ENCODE results near the gene POGLUT2.

POGLUT2 gene

DNA sequence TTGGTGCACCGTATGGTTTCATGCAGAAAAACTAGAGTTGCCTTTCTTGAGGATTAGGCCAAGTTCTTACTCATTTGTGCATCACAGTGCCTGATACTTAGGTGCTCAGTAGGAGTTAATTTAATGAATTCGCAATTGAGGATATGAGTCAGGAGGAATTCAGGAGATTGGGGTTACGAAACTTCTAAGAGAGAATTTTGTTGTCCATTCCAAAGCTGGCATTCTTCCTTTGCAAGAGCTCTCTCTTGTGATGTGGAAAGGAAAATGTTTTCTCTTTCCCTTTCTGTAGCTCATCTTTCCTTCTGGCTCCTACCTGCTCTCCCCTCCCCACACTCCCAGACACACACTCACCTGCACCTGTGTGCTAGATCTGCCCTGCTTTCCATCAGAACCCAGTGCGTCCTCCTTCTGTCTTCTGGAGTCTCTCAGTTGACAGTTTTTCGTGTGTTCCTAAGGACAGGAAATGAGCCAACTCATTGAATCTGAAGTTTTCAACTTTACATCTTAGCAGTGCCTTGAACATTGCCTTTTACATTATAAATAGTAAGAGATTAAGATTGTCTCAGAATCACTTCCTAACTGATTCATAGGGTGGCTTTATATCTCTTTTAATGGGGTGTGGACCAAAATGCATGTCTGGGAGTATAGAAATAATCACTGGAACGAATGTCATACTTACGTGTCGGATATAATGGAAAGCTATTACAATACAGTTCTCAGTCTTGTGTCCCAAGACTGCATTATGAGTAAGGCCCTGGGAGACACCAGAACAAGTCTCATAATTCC, 27.3 kb upstream of the POGLUT2 start:
- Histone ChIP-seq H3K27ac (ENCODE audit: low read depth, low read length) (0 out of 2 replicates have a peak overlapping the region, but pooled peaks have one; percentile 29), H3K36me3 (ENCODE audit: control insufficient read depth, insufficient read depth, low read length) (peaks cover 8% of the 10 kb centered on the region), H3K9ac (ENCODE audit: low read length) (no peak overlapping the region), H3K4me3 (ENCODE audit: low read depth, low read length) (no peak overlapping the region), H3K9me3 (ENCODE audit: control insufficient read depth, insufficient read depth, low read depth, low read length) (no peaks in the 10 kb centered on the region), H3K27me3 (ENCODE audit: control insufficient read depth, insufficient read depth, low read length) (no peaks in the 10 kb centered on the region), H3K4me1 (ENCODE audit: control insufficient read depth, insufficient read depth, low read length) (peaks cover 7% of the 10 kb centered on the region)

DNA sequence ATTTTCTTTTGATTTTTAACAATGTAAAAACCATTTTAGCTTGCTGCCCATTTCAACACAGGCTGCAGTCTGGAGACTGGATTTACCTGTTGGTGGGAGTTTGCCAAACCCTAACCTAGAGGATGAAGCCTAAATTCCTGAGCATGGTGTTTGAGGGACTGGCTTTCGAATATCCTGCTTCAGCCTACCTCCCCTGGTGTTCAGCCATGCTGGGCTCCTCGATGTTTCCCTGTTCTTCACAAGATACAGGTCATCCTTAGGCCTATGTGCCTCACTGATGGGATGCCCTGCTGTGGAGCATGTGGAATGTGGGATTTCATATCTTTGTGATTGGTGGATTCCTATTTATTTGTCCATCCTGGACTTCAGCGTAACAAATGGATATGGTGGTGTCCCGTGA, 26.6 kb upstream of the POGLUT2 start:
- Histone ChIP-seq H3K9ac (ENCODE audit: low read length) (no peak overlapping the region), H3K27me3 (ENCODE audit: control insufficient read depth, insufficient read depth, low read length) (no peaks in the 10 kb centered on the region), H3K27ac (ENCODE audit: low read depth, low read length) (peak overlapping the region; percentile 29; the same call in 1 of the 2 replicates), H3K4me1 (ENCODE audit: control insufficient read depth, insufficient read depth, low read length) (peaks cover 7% of the 10 kb centered on the region), H3K4me3 (ENCODE audit: low read depth, low read length) (no peak overlapping the region), H3K36me3 (ENCODE audit: control insufficient read depth, insufficient read depth, low read length) (peaks cover 8% of the 10 kb centered on the region), H3K9me3 (ENCODE audit: control insufficient read depth, insufficient read depth, low read depth, low read length) (no peaks in the 10 kb centered on the region)

DNA sequence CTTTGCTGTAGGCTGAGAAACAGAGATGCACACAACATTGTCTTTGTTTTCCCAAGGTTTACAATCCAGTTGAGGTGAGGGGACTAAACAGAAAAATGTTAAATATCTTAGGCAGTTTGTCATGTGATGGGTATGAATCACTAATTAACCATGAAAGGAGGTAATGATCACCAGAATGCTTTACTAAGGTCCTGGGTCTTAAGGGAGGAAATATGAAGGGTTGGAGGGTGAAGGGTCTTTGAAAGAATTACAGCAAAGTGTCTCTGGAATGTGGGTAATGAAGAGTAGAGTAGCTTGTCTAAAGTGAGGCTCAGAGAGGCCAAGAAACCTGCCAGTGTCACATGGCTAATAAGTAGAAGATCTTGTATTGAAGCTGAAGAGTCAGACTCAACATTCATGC, 19.1 kb upstream of the POGLUT2 start:
- Histone ChIP-seq H3K36me3 (ENCODE audit: control insufficient read depth, insufficient read depth, low read length) (peaks cover 2% of the 10 kb centered on the region), H3K9me3 (ENCODE audit: control insufficient read depth, insufficient read depth, low read depth, low read length) (no peaks in the 10 kb centered on the region), H3K27me3 (ENCODE audit: control insufficient read depth, insufficient read depth, low read length) (no peaks in the 10 kb centered on the region), H3K4me3 (ENCODE audit: low read depth, low read length) (no peak overlapping the region), H3K4me1 (ENCODE audit: control insufficient read depth, insufficient read depth, low read length) (no peaks in the 10 kb centered on the region), H3K9ac (ENCODE audit: low read length) (no peak overlapping the region), H3K27ac (ENCODE audit: low read depth, low read length) (no peak overlapping the region)

DNA sequence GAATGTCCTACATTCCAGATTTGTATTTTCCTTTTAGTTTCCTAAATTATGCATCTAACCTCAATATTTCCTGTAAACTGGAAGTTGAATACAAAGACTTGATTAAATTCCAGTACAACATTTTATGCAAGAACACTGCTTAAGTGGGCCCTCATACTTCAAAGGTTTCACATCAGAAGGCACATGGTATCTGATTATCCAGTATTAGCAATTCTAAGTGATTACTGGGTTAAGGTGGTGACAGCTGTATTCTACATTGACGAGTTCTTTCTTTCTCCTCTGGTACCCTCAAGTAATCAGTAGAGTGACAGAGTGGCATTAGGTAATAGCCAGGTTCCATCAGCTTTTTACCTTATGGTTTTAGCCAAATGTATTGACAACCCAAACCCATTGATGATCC, 18.5 kb upstream of the POGLUT2 start:
- Histone ChIP-seq H3K4me1 (ENCODE audit: control insufficient read depth, insufficient read depth, low read length) (no peaks in the 10 kb centered on the region), H3K9ac (ENCODE audit: low read length) (no peak overlapping the region), H3K27ac (ENCODE audit: low read depth, low read length) (no peak overlapping the region), H3K9me3 (ENCODE audit: control insufficient read depth, insufficient read depth, low read depth, low read length) (no peaks in the 10 kb centered on the region), H3K4me3 (ENCODE audit: low read depth, low read length) (no peak overlapping the region), H3K27me3 (ENCODE audit: control insufficient read depth, insufficient read depth, low read length) (no peaks in the 10 kb centered on the region), H3K36me3 (ENCODE audit: control insufficient read depth, insufficient read depth, low read length) (no peaks in the 10 kb centered on the region; the same call in 1 of the 2 replicates)

DNA sequence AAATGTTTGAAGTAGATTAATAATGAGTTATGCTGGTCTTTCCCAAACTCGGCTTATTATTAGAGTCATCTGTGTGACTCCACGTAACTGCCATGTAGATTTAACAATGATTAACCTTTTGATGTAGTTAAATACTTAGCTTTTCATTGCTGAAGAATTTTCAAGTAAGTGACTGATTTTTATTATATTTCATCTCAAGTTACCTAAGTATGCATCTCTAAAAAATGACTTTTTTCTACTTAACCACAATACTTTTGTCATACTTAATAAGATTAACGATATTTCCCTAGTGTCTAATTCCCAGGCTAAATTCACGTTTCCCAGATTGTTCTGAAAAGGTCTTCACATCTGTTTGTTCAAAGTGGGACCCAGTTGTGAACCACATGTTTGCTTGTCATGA, 17.9 kb upstream of the POGLUT2 start:
- H3K4me1 ChIP-seq (ENCODE audit: control insufficient read depth, insufficient read depth, low read length), result no peaks in the 10 kb centered on the region

DNA sequence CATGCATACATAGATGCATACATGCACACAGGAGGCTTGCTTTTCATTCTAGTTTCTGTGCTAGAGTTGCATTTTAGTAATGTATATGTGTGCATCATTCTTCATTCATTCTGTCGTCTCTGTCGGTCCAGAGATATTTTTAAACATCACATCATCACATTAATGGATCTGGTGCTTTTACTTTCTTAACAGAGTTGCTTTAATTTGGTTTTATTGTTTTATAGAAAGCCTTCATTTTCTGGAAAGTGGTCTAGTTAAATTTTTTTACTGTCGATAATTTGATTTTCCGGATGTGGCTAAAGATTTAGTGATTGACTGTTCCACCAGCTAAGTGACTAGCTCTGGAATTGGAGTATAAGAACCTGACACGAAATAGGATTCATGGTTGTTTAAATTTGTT, 17.0 kb upstream of the POGLUT2 start:
- H3K36me3 ChIP-seq (ENCODE audit: control insufficient read depth, insufficient read depth, low read length), result no peaks in the 10 kb centered on the region
- H3K4me3 ChIP-seq (ENCODE audit: low read depth, low read length), result no peak overlapping the region

More for the DNA sequence above, 17.9 kb upstream of the POGLUT2 start:
- no peak overlapping the region for H3K27ac ChIP-seq (ENCODE audit: low read depth, low read length)
- H3K27me3 ChIP-seq (ENCODE audit: control insufficient read depth, insufficient read depth, low read length), result no peaks in the 10 kb centered on the region
- no peaks in the 10 kb centered on the region for H3K36me3 ChIP-seq (ENCODE audit: control insufficient read depth, insufficient read depth, low read length)
- H3K4me3 ChIP-seq (ENCODE audit: low read depth, low read length), result no peak overlapping the region
- H3K9ac ChIP-seq (ENCODE audit: low read length), result no peak overlapping the region
- no peaks in the 10 kb centered on the region for H3K9me3 ChIP-seq (ENCODE audit: control insufficient read depth, insufficient read depth, low read depth, low read length)

DNA sequence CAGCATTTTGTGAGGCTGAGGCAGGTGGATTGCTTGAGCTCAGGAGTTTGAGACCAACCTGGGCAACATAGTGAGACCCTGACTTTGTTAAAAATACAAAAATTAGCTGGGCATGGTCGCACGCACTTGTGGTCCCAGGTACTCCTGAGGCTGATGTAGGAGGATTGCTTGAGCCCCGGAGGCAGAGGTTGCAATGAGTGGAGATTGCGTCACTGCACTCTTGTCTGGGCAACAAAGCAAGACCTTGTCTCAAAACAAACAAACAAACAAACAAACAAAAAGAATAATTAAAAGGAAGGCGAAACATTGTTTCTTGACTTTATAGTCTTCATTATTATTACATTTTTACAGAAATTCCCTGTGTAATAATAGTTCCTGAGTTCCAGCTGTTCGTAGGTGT, 16.0 kb upstream of the POGLUT2 start:
- Histone ChIP-seq H3K4me3 (ENCODE audit: low read depth, low read length) (no peak overlapping the region), H3K27me3 (ENCODE audit: control insufficient read depth, insufficient read depth, low read length) (no peaks in the 10 kb centered on the region), H3K9ac (ENCODE audit: low read length) (no peak overlapping the region), H3K27ac (ENCODE audit: low read depth, low read length) (no peak overlapping the region), H3K36me3 (ENCODE audit: control insufficient read depth, insufficient read depth, low read length) (no peaks in the 10 kb centered on the region), H3K4me1 (ENCODE audit: control insufficient read depth, insufficient read depth, low read length) (no peaks in the 10 kb centered on the region), H3K9me3 (ENCODE audit: control insufficient read depth, insufficient read depth, low read depth, low read length) (peaks cover 3% of the 10 kb centered on the region; the same call in 1 of the 2 replicates)

More for the DNA sequence above, 17.0 kb upstream of the POGLUT2 start:
- Histone ChIP-seq H3K4me1 (ENCODE audit: control insufficient read depth, insufficient read depth, low read length) (no peaks in the 10 kb centered on the region), H3K9ac (ENCODE audit: low read length) (no peak overlapping the region), H3K27me3 (ENCODE audit: control insufficient read depth, insufficient read depth, low read length) (no peaks in the 10 kb centered on the region), H3K9me3 (ENCODE audit: control insufficient read depth, insufficient read depth, low read depth, low read length) (peaks cover 3% of the 10 kb centered on the region; the same call in 1 of the 2 replicates), H3K27ac (ENCODE audit: low read depth, low read length) (no peak overlapping the region)

DNA sequence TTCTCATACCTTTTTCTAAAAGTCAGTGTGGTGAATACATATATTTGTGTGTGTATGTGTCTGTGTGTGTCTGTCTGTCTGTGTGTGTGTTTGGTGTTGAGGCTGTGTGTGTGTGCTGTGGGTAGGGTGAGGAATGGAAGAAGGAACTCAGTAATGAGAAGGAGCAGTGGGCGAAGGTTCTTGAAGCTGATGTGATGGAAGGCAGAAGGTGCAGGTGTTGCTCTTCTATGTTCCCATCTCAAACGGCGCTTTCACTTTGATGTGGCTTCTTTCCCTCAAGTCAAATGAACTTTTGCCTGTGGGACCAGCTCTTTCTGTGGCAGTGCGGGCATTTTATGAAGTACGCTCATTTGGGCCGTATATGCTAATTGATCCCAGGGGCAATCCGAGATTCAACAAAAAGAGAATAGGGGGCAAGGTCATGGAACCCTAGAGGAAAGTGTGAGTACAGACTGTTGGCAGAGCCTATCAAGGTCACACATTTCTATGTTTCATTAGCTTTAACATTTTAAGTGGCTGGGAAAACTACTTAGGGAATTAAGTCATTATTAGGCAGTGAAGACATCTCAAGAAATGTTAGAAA, 15.3 kb upstream of the POGLUT2 start:
- no peak overlapping the region for H3K9ac ChIP-seq (ENCODE audit: low read length)
- no peaks in the 10 kb centered on the region for H3K36me3 ChIP-seq (ENCODE audit: control insufficient read depth, insufficient read depth, low read length)
- H3K4me3 ChIP-seq (ENCODE audit: low read depth, low read length), result no peak overlapping the region
- H3K27me3 ChIP-seq (ENCODE audit: control insufficient read depth, insufficient read depth, low read length), result no peaks in the 10 kb centered on the region
- H3K9me3 ChIP-seq (ENCODE audit: control insufficient read depth, insufficient read depth, low read depth, low read length), result peaks cover 3% of the 10 kb centered on the region; the same call in 1 of the 2 replicates
- H3K4me1 ChIP-seq (ENCODE audit: control insufficient read depth, insufficient read depth, low read length), result no peaks in the 10 kb centered on the region
- no peak overlapping the region for H3K27ac ChIP-seq (ENCODE audit: low read depth, low read length)

DNA sequence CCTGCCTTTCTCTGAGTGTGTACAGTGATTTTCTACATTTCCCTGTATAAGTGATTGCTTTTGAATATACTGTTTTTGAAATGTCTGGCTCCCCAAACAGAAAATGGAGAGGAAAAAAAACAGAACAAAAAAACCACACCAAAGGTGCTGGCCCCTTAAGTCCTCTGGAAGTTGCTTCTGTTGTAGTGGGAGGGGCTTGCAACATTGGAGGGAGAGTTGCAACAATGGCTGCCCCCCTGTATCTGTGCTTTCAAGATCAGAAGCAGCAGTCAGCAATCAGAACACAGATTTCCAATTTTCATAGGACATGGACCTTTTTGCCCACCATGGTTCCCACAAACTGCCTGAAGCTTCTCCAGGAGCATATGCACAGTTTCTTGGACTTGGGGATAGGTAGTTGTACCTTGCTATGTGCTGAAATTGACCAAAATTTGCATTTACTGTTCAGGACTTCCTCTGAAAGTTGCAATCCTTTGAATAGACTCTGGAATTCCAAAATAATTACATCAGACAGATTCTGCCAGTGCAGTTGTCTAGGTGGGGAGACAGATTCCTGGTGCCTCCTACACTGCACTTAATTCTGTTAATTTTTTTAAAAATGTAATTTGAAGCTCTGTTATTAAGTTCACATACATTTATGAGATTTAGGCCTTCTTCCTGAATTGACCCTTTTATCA, 14.0 kb upstream of the POGLUT2 start:
- Histone ChIP-seq H3K9me3 (ENCODE audit: control insufficient read depth, insufficient read depth, low read depth, low read length) (peaks cover 3% of the 10 kb centered on the region; the same call in 1 of the 2 replicates), H3K27me3 (ENCODE audit: control insufficient read depth, insufficient read depth, low read length) (no peaks in the 10 kb centered on the region), H3K27ac (ENCODE audit: low read depth, low read length) (no peak overlapping the region), H3K4me3 (ENCODE audit: low read depth, low read length) (no peak overlapping the region), H3K4me1 (ENCODE audit: control insufficient read depth, insufficient read depth, low read length) (no peaks in the 10 kb centered on the region), H3K9ac (ENCODE audit: low read length) (no peak overlapping the region), H3K36me3 (ENCODE audit: control insufficient read depth, insufficient read depth, low read length) (no peaks in the 10 kb centered on the region)

DNA sequence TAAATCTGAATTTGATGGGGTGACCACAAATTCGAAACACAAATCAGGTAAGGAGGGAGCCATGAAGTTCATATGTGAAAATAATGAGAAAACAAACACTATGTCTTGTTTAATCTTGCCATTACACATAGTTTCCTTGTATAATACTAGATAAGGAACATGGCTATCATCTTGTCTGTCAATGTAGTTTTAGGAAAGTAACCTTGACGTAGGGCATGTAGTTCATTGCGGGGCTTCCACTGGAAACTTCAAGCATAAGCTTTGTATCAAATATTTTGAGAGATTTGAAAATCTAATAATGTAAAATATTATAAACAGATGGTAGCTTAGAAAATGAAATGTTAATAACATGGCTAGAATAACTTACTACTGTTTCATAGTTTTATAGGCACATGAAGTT, 8.9 kb upstream of the POGLUT2 start:
- peaks cover 3% of the 10 kb centered on the region; the same call in 1 of the 2 replicates for H3K9me3 ChIP-seq (ENCODE audit: control insufficient read depth, insufficient read depth, low read depth, low read length)
- no peaks in the 10 kb centered on the region for H3K4me1 ChIP-seq (ENCODE audit: control insufficient read depth, insufficient read depth, low read length)
- no peaks in the 10 kb centered on the region for H3K27me3 ChIP-seq (ENCODE audit: control insufficient read depth, insufficient read depth, low read length)
- no peaks in the 10 kb centered on the region; the same call in 1 of the 2 replicates for H3K36me3 ChIP-seq (ENCODE audit: control insufficient read depth, insufficient read depth, low read length)
- H3K9ac ChIP-seq (ENCODE audit: low read length), result no peak overlapping the region
- H3K27ac ChIP-seq (ENCODE audit: low read depth, low read length), result no peak overlapping the region
- no peak overlapping the region for H3K4me3 ChIP-seq (ENCODE audit: low read depth, low read length)

DNA sequence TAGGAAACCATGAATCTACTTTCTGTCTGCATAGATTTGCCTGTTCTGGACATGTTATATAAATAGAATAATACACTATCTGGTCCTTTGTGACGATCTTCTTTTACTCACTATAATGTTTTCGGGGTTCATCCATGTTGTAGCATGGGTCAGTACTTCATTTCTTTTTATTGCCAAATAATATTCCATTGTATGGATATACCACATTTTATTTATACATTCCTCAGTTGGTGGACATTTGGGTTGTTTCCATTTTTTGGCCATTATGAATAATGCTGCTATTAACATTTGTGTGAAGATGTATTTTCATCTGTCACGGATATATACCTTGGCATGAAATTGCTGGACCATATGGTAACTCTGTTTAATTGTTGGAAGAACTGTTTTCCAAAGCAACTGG, 6.9 kb upstream of the POGLUT2 start:
- Histone ChIP-seq H3K4me1 (ENCODE audit: control insufficient read depth, insufficient read depth, low read length) (0 out of 2 replicates have a peak, but pooled peaks cover 2% of the 10 kb centered on the region), H3K4me3 (ENCODE audit: low read depth, low read length) (no peak overlapping the region), H3K36me3 (ENCODE audit: control insufficient read depth, insufficient read depth, low read length) (no peaks in the 10 kb centered on the region; the same call in 1 of the 2 replicates), H3K27ac (ENCODE audit: low read depth, low read length) (no peak overlapping the region), H3K9me3 (ENCODE audit: control insufficient read depth, insufficient read depth, low read depth, low read length) (no peaks in the 10 kb centered on the region; the same call in 1 of the 2 replicates), H3K27me3 (ENCODE audit: control insufficient read depth, insufficient read depth, low read length) (peaks cover 5% of the 10 kb centered on the region; the same call in 1 of the 2 replicates), H3K9ac (ENCODE audit: low read length) (no peak overlapping the region)
